ENCODE results near the gene LHFPL3.
A peak's percentile ranks its signal among the peaks of the same experiment; 100 is the strongest.
"Not testable (repeated sequence)": the region's sequence is repeated elsewhere in the genome, so short reads cannot be mapped to it uniquely, and the experiment has no call there.

The LHFPL3 gene

GRCh38 chr7:104903044-104903443 is 574.6 kb downstream of the LHFPL3 start:
- no peak for DNase-seq

GRCh38 chr7:104903846-104904245 is 575.4 kb downstream of the LHFPL3 start:
- DNase-seq = no peak

GRCh38 chr7:104906032-104906431 is 577.6 kb downstream of the LHFPL3 start:
- DNase-seq = no peak

- no peak for DNase-seq
Observed at GRCh38 chr7:104906556-104906955, 578.2 kb downstream of the LHFPL3 start.

- DNase-seq = no peak
Observed at GRCh38 chr7:104908636-104909035, 580.2 kb downstream of the LHFPL3 start.

- DNase-seq = no peak
Observed at GRCh38 chr7:104909096-104909495, 580.7 kb downstream of the LHFPL3 start.

GRCh38 chr7:104914421-104914820 is 586.0 kb downstream of the LHFPL3 start:
- DNase-seq = no peak

- no peak for DNase-seq
Observed at GRCh38 chr7:104921596-104921995, 593.2 kb downstream of the LHFPL3 start.

GRCh38 chr7:104922182-104923009 is 594.0 kb downstream of the LHFPL3 start:
- DNase-seq = no peak

GRCh38 chr7:104923010-104923421 is 594.6 kb downstream of the LHFPL3 start:
- DNase-seq = peak; percentile 54

GRCh38 chr7:104926189-104926588 is 597.8 kb downstream of the LHFPL3 start:
- not testable (repeated sequence) for DNase-seq

- DNase-seq = no peak
Observed at GRCh38 chr7:104926601-104927041, 598.2 kb downstream of the LHFPL3 start.

GRCh38 chr7:104927055-104927454 is 598.7 kb downstream of the LHFPL3 start:
- no peak for DNase-seq

- DNase-seq = no peak
Observed at GRCh38 chr7:104928721-104929400, 600.5 kb downstream of the LHFPL3 start.

GRCh38 chr7:104929921-104930320 is 601.5 kb downstream of the LHFPL3 start:
- no peak for DNase-seq

GRCh38 chr7:104931181-104931781 is 602.9 kb downstream of the LHFPL3 start:
- no peak for DNase-seq

- no peak for DNase-seq
Observed at GRCh38 chr7:104933022-104933421, 604.6 kb downstream of the LHFPL3 start.

- DNase-seq = no peak
Observed at GRCh38 chr7:104933521-104933988, 605.2 kb downstream of the LHFPL3 start.

- no peak for DNase-seq
Observed at GRCh38 chr7:104934665-104935064, 606.3 kb downstream of the LHFPL3 start.

GRCh38 chr7:104935276-104935675 is 606.9 kb downstream of the LHFPL3 start:
- DNase-seq = no peak

GRCh38 chr7:104936546-104936945 is 608.1 kb downstream of the LHFPL3 start:
- DNase-seq = no peak

- not testable (repeated sequence) for DNase-seq
Observed at GRCh38 chr7:104937489-104937888, 609.1 kb downstream of the LHFPL3 start.

- no peak for DNase-seq
Observed at GRCh38 chr7:104938741-104939390, 610.5 kb downstream of the LHFPL3 start.
